G401 (cell line): Measurements from ENCODE around the gene EDC3. TPM values are rescaled to one million over a fixed set of nuclear protein-coding genes. Genes with fewer than 3 reads are reported as not detected.
A peak's percentile ranks its signal among the peaks of the same experiment; 100 is the strongest.

ENCODE experiments used
- DNase-seq: peaks from one replicate; pipeline ENCODE4 v3.0.0-alpha.2; 2015; ENCODE audit warnings: low spot score
- in situ Hi-C: cut with HindIII; loops from 2 replicates; pipeline ENCODE4 v1.10.0; 2016; ENCODE audit warnings: low sequenced_read_pairs, mixed read lengths
- total RNA-seq: library from RNA; depleted of rRNA; stranded (reverse); fragments of >200 nt; shearing (Covaris generic); gene quantifications from 2 replicates; pipeline ENCODE4 v1.2.3, GENCODE V29; 2014

The EDC3 gene
- total RNA-seq, 1 experiment from 2014 or later: 28.2 TPM

DNA sequence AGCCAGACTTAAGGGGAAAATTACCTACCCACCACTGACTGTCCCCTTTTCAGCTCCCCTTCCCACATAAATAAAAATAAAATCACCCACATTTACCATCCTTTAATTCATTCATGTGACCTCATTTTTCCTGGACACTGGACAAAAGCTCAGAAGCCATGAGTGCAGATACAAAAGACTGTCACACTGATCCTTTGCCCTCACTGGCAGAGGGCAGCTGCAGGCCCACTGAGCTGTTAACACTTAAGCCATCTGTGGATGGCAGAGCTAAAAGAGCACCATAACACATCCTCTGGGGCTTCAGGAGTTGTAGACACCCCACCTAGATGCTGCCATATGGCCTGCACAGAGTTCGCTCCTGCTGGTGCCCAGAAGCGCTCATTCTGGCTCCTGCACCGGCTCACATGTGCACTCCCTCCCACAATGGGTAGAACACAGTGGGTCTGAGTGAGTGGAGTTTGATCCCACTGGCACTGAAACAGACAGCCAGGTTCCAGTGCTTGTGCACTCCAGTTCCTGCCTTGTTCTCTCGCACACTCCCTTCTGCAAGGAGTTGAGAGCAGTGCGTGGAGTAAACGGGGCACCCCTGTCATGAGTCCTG is 38.8 kb downstream of the EDC3 start:
- in situ Hi-C loops: no loop called here
- DNase-seq: peak; percentile 91

DNA sequence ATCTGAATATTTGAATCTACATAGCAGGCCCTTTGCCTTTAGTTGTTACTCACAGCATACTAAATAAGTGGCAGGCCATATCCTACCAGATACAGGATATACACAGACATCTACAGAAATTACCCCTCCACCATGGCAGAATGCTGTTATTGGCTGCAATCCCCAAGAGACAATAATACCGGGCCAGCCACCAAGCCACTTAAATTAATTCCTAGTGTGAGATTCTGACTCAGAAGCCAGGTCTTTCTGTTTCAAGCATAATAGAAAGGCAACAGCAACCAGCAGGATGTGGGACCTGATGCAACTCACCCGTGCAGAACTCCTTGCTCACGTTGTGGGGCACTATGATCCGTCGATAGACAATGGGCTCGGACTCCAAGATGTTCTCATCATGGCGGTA is 40.4 kb downstream of the EDC3 start:
- no peak for DNase-seq
- in situ Hi-C loops: no loop called here

DNA sequence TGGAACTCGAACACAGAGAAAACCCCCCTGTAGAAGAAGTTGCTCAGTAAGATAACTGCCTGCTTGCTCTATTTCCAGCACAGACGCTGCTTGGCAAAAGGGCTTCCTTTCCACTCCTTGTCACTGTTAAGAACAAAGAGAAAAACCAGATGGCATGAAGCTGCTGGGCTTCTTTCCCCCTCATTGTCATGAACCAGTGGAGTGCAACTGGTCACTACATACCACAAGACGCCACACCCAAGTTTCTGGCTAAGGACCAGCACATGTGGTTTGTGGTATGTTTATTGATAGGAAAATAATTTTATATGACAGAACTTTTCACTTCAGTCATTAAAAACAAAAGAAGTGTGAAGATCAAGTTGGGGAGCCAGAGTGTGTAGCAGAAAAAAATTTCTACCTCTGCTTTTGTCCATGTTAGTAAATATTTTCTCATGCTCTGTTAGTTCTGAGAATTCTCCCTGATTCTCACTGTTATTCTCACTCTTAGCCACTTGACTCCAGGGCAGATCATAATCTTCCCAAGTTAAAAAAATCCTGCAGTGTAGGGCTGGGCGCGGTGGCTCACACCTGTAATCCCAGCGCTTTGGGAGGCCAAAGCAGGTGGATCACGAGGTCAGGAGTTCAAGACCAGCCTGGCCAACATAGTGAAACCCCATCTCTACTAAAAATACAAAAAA is 42.3 kb downstream of the EDC3 start:
- no peak for DNase-seq
- in situ Hi-C loops: no loop called here

DNA sequence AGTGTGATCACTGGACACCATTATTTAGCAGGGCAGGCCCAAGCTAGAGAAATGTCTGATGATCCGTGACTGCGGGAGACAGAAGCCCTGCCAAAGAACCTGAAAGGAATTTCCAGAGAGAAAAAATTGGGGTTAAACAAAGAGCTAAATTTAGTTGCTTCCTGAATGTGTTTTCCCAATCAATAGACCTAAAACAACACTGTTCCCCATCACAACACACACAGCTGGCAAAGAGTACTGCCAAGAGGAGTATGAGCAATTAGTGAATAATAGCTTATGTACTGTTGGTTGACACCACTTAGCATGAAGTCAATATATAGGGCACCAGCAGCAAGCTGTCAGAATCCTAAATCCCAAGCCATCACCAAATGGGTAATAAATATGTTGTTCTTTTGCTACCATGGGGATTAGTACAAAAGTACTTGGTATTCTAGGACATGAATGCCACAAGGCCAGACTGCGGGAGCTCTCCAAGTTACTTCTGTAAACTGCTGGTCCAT is 44.5 kb downstream of the EDC3 start:
- DNase-seq: no peak
- in situ Hi-C loops: no loop called here

DNA sequence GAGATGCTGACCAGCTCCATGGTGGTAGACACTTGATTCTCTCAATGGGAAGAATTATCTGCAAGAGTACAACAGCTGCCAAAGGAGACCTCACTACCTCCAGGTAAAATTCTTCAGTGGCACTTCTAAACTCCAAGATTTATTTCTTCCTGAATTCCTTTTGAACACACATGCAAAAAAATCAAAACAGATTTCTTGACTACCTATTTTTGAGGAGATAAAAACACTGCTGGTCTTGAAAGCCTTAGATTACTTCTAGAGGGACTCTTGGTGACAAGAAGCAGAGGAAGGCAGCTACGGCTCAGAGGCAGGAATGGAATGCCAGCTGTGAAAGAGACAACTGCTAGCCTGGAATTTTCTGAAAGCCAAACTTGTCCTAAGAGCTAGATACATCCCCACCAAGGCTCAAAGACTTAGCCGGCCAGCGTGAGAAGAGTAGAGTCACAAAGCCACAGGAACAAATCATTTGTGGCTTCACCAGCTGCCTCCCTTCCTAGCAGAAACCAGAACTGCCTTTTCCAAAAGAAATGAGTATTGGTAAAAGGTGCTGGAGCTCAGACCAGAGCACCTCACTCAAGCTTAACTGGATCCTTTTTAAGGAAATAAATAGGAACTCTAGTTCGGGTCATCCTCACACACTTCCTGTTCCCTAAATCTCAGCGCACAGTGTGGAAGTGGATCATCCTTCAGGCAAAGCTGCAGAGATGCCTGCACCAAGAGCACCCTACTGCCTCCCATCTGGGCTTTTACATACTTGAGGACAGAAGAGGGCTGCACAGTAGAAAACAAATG is 47.6 kb downstream of the EDC3 start:
- DNase-seq: no peak
- in situ Hi-C loops: no loop called here

DNA sequence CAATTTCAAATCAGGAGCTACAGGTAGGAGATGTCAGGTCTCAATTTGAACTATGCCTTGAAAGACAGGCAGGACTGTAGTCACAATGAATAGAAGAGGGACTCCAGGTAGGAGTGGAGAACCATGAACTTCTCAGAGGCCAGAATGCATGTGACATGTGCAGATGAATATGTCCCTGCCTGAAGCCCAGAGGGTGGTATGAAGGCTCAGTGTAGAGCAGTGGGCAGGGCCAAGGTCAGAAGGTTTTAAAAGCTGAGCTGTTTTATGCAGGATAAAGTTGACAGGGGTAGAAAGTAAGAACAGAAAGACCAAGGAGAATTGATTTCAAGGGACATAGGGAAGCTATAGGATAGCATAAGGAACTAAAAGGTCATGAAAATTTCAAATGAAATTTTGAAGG is 49.3 kb downstream of the EDC3 start:
- in situ Hi-C loops: no loop called here
- no peak for DNase-seq

DNA sequence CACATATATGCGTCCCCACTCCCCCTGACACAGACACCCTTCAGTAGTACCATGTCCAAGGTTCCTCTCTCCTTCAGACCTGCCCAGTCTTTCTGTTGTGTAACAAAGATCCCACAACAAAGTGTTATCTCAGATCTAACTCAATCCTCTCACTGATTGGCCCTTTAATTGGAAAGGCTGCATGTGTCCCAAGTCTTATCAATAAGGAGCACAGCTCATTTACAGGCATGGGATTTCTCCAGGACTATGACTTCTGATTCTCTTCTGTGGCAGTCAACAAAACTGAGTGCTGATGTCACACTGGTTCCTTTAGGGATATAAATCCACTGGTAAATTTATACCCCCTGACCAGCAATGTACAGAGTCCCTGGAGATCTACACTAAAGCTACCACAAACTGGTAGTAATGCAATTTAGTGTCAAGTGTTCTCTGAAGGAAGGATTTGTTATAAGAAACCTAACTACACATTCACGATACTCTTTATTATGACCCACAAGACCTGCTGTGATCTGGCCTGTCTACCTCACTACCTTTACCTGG is 52.1 kb downstream of the EDC3 start:
- no peak for DNase-seq
- in situ Hi-C loops: no loop called here

DNA sequence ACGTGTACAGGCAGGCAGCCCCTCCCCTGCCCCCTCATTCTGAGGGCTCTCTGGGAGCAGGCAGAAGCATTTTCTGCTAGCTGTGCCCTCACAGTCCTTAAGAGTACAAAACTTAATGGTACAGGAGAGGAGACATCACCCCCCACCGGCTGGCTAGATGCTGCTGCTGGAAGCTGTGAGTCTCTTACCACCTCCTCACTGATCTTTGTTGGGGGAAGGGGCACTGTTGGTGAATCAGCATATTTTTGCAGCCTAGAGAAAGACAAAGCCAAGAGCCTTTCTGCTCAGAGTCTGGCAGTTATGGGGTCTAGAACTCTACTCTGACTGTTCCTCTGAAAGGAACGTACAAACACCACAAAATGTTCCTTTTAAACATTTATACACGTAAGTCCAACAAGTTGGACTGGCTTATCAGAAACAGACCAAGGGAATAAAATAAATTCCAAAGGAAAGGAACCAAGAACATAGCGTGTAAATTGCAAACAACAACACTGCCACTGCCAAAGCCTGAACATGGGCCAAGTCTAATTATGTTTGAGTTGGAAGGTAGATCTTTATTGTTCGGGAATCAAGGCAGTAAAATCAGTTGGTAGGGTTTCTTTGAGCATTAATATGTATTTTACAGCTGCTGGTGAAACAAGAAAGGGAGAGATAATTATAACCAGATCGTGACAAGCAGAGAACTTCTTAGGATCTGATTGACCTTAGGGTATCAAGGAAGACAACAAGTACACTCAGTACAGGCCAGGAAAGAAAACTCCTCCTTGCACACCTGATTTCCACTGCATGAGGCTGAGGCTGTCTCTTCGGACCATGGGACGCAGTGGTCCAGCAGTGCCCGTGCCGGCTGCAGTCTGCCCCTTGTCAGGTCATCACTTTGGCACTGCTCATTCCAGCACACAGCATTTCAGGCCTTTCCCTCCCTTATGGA is 52.8 kb downstream of the EDC3 start:
- no peak for DNase-seq
- in situ Hi-C loops: no loop called here

DNA sequence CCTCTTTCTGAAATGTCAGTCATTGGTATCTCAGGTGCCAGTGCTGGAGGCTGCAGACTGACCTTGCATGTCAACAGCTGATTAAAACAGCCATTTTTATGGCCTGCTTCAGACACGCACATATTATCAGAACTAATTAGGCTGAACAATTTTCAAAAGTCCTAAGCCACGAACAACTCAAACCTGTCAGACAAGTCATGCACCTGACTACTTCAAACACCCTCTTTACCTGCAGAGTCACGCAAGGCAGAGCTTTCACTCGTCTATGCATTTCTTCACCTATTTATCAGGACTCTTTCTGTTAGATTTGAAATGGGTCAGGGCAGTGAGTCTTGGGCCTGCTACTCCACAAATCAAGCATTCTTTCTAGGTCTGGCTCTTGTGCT is 53.5 kb downstream of the EDC3 start:
- no peak for DNase-seq
- in situ Hi-C loops: no loop called here

DNA sequence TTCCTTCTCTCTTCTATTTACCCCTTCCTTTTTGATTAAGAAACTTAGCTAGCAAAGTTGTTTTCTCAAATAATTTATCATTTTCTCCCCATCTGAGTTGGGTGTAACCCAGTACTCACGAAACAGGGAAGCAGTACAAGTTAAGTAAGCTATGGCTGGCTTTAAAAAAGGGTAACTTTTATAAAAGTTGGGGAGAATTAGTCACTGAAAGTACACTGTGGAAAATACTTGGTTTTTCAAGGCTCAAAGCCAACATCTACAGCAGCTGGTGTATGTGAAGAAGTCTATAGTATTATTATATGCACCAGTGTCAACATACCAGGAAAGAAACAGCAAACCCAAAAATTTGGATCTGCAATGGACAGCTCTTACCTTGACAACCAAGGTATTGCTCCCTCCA is 54.7 kb downstream of the EDC3 start:
- in situ Hi-C loops: no loop called here

DNA sequence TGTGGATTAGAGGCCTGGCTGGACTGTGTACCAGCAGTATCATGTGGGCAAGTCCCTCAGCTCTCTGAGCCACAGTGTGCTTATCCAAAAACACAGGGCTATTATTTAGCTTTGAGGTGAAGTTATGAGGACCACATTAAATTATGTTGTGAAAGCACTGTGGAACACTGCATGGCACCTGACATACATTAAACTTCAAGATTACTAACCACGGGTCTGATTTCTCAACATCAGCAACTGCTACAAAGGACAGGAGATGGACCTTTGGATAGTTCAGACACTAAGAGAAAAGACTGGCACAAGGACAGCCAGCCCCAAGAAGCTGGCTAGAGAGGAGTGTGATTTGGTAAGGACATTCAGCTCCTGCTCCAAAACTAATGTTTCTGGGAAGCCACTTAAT is 58.8 kb downstream of the EDC3 start:
- in situ Hi-C loops: no loop called here

More for the DNA sequence above, 54.7 kb downstream of the EDC3 start:
- DNase-seq: no peak

DNA sequence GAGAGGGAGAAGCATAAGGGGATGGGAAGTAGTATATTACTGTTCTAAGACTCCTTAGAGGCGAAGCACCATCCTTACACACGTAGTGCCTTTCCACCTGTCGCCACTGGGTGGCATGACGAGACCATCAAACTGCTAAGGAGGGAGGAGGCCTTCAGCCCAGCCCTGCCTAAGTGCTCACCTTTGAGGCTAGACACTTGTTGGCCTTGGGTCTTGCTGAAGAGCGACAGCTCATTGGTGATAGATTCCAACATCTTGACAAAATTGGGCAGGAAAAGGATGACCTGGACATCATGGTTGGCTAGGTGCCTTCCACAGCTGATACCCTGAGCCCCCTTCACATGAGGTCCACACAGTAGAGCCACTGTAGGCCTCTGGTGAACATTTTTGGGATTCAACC is 60.6 kb downstream of the EDC3 start:
- in situ Hi-C loops: no loop called here
- peak; percentile 78 for DNase-seq

More for the DNA sequence above, 58.8 kb downstream of the EDC3 start:
- DNase-seq: no peak

DNA sequence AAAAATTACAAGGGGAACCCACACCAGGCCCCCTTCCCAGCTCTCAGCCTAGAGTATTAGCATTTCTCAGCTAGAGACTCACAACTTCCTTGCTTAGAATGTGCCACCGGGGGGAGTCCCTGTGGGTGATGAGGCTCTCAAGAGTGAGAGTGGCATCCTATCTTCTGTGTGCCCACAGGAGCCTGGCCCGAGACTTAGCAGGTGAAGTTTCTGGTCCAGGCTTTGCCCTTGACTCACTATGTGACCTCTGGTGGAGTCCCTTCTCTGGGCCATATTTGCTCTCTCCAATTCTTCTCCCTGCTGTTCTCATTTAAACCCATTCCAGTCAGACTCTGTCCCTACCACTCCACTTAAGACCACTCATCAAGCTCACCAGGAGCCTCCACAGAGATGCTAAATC is 62.0 kb downstream of the EDC3 start:
- no peak for DNase-seq
- in situ Hi-C loops: loop anchor here (5.0 kb wide), 1 partner anchor 134 kb away; no protein-coding TSS in a partner anchor

DNA sequence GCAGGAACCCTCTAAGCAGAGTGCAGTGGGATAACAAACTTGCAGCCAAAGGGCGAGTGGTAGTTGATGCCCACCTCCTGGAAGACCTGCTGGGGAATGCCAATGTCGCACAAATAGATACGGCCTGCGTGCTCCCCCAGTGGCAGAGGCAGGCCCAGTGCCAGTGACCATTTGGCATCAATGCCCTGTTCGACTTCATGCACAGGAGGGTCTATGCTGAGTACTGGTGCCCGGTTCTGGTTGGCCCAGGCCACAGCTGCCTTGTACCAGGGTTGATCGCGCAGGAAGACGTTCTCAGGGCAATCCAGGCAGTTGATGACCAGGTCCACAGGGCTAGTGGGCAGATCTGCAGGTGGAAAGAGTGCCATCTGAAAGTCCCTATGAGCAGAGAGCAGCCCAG is 63.2 kb downstream of the EDC3 start:
- in situ Hi-C loops: loop anchor here (5.0 kb wide), 1 partner anchor 135 kb away; no protein-coding TSS in a partner anchor
- no peak for DNase-seq

DNA sequence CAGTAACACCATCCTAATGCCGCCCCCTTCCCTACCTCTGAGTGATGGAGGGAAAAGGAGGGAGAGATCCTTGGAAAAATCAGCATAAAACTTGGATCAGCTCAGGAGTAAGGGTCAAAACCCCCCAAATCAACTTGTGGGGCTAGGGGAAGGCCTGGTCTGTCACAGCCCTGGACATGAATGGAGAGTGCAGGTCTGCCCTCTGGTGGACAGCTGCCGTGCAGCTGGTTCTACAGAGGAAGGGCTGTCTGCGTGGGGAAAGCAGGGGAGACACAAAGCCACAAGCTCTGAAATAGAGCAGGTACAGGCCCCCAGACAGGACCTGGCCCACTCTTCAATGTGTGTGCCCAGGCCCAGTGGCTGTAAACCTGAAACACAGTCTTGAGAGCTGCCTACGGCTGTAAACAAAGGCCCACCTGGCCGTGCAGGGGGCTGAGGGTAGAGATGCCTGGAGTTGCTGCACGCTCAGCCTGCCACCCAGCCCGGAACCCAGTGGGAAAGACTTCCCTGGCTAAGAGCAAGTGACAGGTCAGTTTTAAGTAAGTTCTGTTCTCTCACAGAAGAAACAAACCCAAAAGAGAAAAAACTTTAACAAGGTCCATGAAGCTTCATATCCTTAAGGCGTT is 63.8 kb downstream of the EDC3 start:
- in situ Hi-C loops: loop anchor here (5.0 kb wide), 1 partner anchor 135 kb away; no protein-coding TSS in a partner anchor
- peak; percentile 70 for DNase-seq

DNA sequence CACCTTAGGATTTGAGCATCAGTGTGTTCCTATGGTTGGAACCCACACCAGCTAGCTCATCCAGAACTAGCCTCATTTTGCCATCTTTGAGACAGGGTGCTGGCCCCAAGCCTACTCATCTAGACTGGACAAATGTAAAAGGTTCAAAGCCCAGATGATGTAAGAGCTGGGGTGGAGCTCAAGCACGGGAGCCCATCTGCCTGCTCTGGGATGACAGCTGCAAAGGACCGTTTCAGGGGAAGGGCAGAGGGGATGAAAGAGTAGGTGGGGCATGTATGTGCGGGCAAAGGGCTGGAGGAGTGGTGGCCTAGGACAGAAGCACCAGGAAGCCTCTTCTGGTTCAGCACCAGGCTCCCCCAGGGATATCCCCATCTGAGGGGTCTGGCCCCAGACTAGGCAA is 64.4 kb downstream of the EDC3 start:
- no peak for DNase-seq
- in situ Hi-C loops: loop anchor here (5.0 kb wide), 1 partner anchor 136 kb away; no protein-coding TSS in a partner anchor

DNA sequence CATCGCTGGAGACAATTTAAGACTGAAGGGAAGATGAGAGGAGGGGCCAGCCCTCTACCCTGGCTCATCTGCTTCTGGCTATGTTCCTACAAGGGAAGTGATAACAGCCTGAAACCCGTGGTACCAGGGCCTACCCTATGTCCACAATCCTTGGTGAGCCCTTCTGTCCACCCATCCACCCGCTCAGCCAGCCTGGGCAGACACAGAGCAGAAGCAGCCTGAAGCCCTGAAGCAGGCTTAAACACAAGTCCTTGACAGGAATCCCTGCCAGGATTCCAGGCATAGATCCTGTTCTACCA is 64.8 kb downstream of the EDC3 start:
- in situ Hi-C loops: loop anchor here (5.0 kb wide), 1 partner anchor 136 kb away; no protein-coding TSS in a partner anchor
- DNase-seq: no peak

DNA sequence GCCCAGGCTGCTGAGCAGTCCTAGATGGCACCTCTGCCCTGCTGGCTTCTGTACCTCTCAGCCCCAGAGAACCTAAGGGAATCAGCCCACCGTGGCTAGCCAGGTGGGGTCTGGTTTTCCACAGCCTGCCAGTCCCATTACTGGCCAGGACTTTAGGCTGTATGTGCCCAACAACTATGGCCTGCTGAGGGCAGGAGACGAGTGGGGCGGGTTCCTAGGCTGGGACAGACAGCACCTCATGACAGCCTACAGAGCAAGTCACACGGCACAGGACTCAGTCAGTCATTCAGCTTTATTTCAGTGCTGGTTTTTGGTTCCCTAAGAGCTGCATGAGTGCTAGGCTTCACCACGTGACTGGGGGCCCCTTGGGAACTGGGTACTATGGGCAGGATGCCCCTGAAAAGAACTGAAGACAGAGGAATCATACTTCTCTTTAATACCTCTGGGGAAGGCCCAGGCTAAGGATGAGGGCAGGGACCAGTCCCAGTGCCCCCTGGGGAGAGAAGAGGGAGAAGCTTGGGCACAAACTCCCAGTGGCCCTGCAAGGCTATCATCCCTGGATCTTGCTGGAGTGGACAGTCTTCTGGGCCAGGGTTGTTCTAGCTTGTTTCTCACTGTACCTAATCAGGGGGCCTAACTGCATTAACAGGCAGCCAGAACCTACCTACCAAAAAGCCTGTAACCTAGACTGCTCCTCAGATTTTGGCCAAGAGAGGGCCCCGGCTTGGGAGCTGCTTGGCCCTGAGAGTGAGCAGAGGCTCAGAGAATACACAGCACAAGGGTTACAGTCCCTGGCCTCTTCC is 65.3 kb downstream of the EDC3 start:
- DNase-seq: no peak
- in situ Hi-C loops: loop anchor here (5.0 kb wide), 1 partner anchor 137 kb away; no protein-coding TSS in a partner anchor
